ENCODE data around the gene GPR137B.

- TF ChIP-seq CTCF (IDR thresholded peaks at IDR 0.05; ENCODE audit: insufficient read depth, low read length, poor library complexity, severe bottlenecking) (no peak), EZH2phosphoT487 (conservative IDR thresholded peaks at IDR 0.05; ENCODE audit: low read length) (no peak)
Measured at GRCh38 chr1:236164273-236164672, 21.9 kb downstream of the GPR137B start.

Data from SU-DHL-6 (cell line).